Esophagus muscularis mucosa (tissue), 4 donors: ENCODE results near the gene MAD2L1BP.

ENCODE experiments used
- CTCF ChIP-seq, 3 experiments: fragments of 200-600 bp in 2 of 3; fragments of 450-650 bp in 1 of 3; sonication (generic) in 2 of 3; IDR thresholded peaks; one replicate each; pipeline ENCODE4 v1.5.1; 2017 to 2019; ENCODE audit warnings: antibody characterized with exemption in 3 of 3, mild to moderate bottlenecking in 2 of 3, moderate library complexity in 1 of 3
- EP300 ChIP-seq: sonication (generic); formaldehyde crosslinking; IDR thresholded peaks from one replicate; pipeline ENCODE4 v1.6.1; 2017; ENCODE audit warnings: antibody characterized with exemption
- POLR2A ChIP-seq: fragments of 450-650 bp; IDR thresholded peaks from one replicate; pipeline ENCODE4 v1.6.1; 2017; ENCODE audit warnings: antibody characterized with exemption, moderate library complexity, mild to moderate bottlenecking, low read depth
- POLR2AphosphoS5 ChIP-seq, 2 donors: sonication (generic); formaldehyde crosslinking; IDR thresholded peaks; one replicate each; pipeline ENCODE4 v1.6.1; 2017; ENCODE audit warnings: antibody characterized with exemption in 2 of 2

GRCh38 chr6:43669922-43670622 lies 34.4 kb downstream of the MAD2L1BP start:
- TF ChIP-seq CTCF (IDR thresholded peaks at IDR 0.05): no peak
- TF ChIP-seq EP300: no peak
- no peak for TF ChIP-seq POLR2A
- no peak for TF ChIP-seq POLR2AphosphoS5 (IDR thresholded peaks at IDR 0.05)
